Dedifferentiated amniotic fluid mesenchymal stem cell (primary cell): ENCODE results near the gene HAGH.

Source experiments
- DNase-seq: peaks from one replicate; pipeline ENCODE4 v3.0.0-alpha.2; 2016; ENCODE audit errors: extremely low spot score

HAGH gene

GRCh38 chr16:1831186-1832075 lies 4.8 kb upstream of the HAGH start:
- DNase-seq = no peak

DNA sequence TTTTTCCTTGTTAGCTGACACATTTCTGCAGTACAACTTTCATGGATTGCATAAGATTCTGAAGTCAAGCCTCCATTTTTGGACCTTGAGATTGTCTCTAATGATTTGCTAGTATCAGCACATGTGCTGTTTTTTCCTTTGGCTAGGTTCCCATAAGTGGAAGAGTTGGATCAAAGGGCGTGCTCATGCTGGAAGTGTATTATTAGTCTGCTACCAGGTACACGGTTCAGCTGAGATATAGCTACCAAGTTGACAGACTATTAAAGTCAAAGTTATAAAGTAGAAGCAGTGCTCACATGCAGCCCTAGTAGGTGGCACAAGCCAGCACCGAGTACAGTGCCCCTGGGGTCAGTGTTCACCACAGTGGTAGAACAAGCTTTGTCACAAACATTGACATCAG lies 3.6 kb upstream of the HAGH start:
- DNase-seq = no peak

DNA sequence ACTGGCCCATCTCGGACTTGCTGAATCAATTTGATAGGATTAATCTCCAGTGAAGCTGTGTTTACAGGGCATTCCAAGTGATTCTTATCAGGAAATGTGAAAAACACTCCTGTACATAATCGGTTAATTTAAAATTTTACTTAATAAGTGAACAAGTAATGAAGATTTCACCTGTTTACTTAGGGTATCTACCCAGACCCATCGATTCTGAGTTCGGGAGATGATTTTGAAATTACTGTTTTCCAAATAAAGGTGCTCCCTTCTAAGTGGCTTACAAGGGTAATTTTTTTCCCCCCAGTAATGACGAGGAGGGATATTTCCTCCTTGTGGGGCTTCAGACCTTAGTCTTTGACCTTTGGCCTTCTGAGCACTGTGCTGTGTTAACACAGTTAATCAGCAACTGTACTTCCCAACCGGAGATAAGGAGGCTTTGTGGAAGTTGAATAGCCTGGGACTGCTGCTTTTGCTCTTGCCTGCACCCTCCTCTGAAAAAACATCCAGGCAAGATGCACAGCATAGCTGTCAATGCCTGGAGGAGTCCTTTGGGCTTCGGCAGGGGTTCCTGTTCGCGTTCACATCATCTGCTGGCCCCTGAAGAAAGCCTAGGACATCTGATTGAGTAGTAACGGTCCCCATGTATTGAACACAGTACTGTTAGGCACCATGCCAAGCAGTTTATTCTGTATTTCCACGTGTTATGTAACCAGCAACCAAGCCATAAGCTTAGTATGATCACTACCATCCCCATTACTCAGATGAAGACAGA lies 2.2 kb upstream of the HAGH start:
- no peak for DNase-seq

- peak; percentile 23 for DNase-seq
These were observed 548 bp downstream of the HAGH start for GRCh38 chr16:1825864-1826690.

- no peak for DNase-seq
These were observed 1.2 kb downstream of the HAGH start for GRCh38 chr16:1825381-1825863.

GRCh38 chr16:1823821-1824220 lies 2.8 kb downstream of the HAGH start:
- DNase-seq = peak; percentile 17

DNA sequence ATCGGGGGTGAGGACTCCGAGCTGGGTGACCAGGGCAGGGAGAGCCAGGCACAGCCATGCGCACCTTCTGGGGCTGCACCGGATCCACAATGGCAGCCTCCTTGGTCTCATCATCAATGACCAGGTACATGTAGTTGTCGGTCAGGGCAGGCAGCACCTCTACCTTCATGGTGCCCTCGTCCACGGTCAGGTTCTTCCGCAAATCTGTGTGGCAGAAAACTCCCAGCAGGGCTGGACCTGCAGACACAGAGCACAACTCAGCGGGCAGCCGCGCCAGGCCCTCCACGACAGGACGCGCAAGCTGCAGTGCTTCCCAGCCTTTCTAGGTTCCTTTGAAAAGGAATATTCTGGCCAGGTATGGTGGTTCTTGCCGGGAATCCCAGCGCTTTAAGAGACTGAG lies 3.8 kb downstream of the HAGH start:
- no peak for DNase-seq

DNA sequence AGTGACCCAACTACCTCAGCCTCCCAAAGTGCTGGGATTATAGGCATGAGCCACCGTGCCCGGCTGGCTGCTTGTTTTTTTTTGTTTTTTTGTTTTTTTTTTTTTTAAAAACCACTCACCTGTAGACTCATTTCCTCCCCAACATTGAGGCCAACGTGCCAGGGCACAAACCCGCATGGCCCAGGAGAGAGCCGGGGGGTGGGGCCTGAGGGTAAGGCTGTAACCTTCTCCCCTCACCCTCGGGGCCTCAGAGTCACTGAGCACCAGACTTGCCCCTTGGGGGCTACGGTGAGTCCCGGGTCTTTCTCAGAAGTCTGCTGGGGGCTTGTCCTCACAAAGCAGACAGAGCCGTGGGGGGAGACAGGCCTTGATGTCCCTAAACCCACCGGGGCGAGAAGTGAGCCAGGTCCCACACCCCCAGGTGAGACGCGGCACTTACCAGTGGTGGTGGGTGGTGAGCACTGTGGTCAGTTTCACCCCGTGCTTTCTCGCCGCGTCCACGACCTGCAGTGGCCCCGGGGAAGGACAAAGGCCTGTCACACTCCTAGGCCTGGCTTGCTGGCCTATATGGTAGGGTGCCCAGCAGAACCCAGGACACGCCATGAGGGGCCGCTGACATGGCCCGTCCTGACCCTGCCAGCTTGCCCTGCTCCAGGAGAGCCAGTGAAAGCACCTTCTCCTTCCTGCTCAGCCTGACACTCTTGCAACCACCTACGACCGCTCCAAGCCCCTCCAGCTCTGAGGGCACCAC lies 4.6 kb downstream of the HAGH start:
- no peak for DNase-seq

DNA sequence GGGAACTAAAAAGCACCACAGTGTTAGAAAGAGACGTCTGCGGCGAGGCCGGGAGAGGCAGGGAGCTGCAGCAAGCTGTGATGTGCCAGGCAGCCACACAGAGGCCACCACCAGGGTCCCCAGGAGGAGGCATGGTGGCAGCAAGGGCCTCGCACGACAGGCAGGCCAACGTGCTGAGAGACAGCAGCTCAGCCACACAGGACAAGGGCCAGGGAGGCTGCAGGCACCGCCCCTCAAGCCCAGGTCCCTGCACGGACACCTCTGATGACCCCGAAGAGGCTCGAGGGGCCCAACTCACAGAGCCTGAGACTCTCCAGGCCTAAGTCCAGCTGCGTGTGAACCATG lies 5.7 kb downstream of the HAGH start:
- DNase-seq = no peak

DNA sequence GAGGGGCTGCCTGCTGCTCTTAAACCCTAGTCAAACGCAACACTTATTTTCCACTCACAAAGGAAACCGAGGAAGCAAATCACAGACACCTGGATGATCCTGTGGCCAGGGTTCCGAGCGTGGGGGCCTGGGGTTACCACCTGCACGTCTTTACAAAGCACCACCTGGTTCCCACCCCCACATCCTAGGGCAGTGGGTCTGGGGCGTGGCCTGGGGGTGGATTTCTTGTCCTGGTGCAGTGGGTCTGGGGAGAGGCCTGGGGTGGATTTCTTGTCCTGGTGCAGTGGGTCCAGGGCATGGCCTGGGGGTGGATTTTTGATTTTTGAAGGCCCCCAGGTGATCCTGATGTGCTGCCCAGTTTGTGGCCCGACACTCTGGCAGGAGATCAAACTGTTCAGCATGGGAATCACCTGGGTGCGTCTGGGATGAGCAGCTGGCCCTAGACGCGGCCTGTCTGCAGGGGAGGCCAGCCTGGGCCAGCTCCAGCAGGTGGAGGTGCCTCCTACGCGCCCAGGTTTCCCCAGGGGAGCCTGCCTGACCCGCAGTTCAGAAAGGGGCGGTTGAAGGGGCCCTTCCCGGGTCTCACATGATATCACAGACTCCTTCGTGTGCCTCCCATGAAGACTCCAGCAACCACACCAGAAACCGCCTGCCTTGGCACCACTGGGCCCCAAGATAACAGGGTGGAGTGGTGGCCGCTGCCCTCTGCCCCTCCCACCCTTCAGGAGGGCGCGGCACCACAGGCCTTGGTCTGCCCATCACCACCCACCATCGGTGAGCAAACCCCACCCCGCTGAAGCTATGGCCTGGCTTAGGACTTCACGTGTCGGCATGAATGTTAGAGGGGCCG lies 6.3 kb downstream of the HAGH start:
- DNase-seq = no peak

- DNase-seq = no peak
These were observed 7.0 kb downstream of the HAGH start for GRCh38 chr16:1819611-1820010.

DNA sequence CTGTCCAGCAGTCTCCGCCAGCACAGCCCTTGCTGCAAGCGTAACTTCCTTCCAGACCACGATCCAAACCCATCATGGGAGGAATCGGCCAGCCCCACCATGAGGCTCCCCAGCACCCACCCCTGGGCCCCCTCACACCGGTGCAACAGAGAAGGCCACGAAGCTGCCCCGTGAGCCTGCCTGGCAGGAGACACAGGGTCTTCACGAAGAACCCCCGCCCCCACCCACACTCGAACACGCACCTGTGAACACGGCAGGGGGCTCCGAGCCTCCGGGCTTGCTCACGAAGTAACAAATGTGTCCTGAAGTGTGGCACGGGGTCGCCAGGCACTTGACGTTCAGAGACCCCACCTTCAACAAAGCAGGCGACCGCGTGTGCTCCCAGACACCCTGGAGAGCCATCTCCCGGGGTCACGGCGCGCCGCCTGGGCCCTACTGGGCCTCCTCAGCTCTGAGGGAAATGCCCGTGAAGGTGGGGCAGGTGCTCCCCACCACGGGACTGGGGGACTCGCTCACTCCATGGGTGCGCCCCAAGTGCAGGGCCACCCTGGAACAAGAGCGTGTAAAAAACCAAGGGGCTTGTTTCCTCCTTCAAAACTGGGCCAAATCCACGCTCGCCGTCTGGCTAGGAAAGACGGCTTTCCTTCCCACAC lies 7.6 kb downstream of the HAGH start:
- no peak for DNase-seq

DNA sequence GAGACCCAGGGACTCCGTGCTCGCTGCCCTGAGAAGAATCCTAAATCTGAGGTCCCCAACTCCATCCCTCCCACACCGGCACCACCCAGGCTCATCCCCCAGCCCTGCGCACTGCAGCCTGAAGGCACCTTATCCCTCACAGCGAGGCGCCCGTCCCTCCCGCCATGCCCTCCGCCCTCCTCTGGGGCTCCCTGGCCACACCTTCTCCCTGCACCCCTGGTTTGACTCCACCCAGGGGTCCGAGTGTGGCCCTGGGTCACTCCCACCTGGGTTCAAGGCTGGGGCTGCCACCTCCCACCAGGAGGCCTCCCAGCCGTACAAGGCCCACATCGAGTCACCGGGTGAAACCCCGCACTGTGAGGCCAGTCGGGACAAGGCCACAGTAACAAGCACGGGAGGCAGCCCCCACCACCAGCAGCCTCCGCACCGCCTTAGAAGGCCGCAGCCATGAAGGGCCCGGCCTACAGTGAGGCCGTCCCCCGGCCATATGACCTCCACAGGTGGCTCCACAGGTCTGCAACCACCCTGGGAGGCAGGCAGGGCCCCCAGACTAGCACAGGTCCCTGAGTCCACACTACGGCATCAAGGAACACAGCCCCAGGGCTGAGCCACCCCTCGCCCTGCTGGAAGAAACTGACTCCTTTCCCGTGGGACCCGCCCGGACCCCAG lies 8.3 kb downstream of the HAGH start:
- DNase-seq = no peak

DNA sequence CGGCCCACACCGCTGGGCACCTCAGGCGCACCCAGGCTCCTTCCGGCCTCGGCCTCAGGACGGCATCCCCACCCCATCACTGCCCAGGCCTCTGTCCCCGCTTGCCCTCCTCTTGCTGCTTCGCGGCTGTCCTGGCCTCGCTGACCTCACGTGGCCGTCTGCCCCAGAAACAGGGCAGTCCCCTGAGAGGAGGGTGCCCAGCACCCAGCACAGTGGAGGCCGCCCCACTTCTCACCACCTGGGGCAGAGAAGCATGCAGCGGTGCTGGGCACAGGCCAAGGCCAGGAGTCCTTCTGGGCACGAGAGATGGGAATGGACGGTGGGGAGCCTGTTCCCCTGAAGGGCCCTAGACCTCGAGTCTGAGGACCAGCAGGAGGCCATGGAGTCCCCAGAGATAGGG lies 8.9 kb downstream of the HAGH start:
- no peak for DNase-seq

DNA sequence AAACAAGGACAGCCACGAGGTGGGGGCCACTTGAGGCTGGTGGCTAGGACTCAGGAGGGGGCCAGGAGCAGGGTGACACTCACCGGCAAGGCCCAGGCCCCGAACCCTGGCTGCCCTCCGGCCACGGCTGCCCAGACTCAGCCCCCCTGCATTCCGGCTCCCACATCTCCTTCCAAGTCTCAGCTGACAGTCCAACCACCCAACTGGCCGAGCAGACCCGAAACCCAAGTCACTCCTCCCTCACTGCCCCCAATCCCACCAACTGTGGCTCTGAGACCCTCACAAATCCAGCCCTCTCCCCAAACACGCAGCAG lies 9.4 kb downstream of the HAGH start:
- DNase-seq = no peak

DNA sequence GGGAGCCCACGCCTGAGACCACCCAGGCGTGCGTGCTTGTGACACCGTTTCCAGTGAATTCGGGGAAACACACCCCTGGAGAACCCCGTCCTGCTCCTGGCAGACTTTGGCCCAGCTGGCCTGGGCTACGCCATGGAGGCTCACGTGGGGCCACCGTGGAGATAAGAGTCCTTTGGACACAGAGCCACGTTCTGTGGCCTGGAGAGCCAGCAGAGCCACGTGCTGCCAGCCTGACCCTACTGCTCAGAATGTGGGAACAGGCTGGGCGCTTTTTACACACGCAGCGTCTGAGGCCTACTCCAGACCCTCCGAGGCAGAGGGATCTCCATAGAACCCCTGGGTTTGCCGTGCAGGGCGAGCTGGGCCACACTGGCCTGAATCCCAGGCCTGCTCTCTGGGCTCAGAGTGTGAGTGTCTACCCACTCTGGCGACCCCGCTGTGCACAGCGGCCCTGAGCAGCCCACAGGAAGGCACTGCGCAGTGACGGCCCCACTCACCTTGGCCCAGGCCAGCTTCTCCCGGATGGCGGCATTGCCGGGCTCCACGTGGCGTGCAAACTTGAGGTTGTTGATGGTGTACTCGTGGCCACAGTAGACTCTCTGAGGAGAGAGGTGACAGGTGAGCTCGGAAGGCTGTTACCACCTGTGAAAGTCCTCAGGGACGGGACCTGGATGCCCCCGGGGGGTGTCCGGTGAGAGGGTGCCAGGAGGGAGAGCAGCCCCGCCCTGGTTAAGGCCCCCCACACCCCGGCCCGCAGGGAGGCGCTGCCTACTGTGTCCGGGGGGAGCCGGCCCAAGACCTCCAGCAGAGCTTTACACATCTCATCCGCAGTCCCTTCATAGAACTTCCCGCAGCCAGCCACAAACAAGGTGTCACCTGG lies 10.0 kb downstream of the HAGH start:
- no peak for DNase-seq

- DNase-seq = no peak
These were observed 11.2 kb downstream of the HAGH start for GRCh38 chr16:1815461-1815860.

DNA sequence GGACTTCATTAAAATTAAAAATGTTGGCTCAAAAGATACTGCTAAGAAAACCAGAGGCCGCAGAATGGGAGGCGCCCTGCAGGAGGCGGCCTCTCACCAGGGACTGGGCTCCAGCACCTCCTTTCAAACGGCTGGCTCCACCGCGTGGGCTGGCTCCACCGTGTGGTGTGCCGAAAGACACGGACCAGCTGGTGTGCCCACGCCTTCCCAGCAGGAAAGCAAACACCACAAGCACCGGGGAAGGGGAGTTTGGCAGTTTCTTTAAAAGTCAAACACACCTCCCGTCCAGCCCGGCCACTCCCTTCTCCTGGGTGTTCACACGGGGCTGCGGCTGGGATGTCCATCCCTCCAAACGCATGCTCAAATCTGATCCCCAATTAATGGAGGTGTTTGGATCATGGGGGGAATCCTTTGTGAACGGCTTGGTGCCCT lies 13.9 kb downstream of the HAGH start:
- peak; percentile 70 for DNase-seq

GRCh38 chr16:1810536-1810935 lies 16.1 kb downstream of the HAGH start:
- DNase-seq = no peak
